GM21423 (cell line): ENCODE measurements around the gene B4GALNT3.

Source experiments
- ATAC-seq: cut with Tn5 transposase; IDR thresholded peaks from one replicate; pipeline ENCODE4 v1.9.1; 2021; ENCODE audit warnings: mild to moderate bottlenecking, moderate library complexity; ENCODE audit not compliant: unreplicated experiment

B4GALNT3 gene

GRCh38 chr12:466762-467161 lies 7.0 kb downstream of the B4GALNT3 start:
- no peak for ATAC-seq

DNA sequence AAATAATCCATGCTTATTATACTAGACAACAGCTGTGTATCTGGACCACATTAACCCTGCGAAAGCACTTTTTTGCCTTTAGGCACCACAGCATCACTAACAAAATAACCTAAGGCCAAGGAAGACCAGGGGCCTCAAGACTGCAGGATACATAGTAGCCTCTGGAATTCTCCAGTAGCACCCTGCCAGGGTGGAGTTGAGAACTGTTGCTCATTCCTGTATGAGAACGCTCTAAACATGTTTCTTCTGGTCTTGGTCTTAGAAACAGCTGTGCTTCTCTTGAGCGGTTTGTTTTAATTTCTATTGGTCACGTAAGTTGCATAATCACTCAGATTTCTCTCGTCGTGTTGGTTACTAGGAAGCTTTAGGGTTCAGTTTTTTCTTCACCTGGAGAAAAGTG lies 7.9 kb downstream of the B4GALNT3 start:
- ATAC-seq: no peak

DNA sequence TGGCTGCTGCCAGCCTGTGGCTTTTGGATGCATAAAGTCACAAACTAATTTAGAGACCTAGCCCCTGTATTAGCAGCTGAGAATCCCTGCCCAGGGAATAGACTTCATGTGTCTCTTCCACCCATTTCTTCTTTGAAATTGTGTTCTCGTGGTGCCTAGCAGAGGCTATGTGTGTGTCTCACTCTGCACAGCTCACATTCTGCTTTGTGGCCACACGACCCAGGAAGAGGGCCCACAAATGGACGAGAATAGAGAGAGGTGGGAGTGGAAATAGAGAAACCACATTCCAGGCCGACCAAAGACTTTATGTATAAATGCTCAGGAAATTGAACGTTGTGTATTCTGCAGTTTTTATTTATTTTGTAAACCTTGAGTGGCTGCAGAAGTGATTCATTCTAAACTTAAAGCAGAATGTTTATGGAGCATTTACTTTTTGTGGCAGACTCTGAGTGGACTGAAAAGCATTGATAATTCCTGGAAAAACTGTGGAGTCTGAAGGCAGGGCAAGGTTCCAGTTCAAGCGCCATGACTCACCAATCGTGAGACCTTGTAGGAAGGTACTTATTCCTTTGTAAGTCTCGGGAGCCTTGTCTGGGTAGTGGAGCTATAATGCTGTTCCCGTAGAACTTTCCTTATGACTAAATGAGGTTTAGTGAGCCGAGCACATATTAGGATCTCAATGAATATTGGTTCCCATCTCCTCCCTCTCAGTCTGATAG lies 9.1 kb downstream of the B4GALNT3 start:
- ATAC-seq: no peak

GRCh38 chr12:470133-470532 lies 10.4 kb downstream of the B4GALNT3 start:
- no peak for ATAC-seq

DNA sequence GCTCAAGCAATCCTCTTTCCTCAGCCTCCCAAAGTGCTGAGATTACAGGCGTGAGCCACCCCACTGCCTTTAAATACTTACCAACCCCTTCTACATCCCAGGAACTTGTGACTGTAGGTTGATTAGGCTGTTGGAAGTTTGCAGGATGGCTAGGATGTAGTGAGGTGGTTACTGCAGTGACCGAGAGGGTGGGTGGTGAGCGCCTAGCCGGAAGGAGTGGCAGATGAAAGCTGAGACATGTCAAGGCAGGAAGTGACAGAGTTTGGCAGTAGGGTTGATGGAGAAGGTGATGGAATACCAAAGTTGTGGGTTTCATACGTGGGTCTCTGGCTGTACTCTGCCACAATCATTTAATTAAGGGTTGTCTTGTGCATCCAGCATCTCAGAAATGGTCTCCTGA lies 13.5 kb downstream of the B4GALNT3 start:
- ATAC-seq: no peak

DNA sequence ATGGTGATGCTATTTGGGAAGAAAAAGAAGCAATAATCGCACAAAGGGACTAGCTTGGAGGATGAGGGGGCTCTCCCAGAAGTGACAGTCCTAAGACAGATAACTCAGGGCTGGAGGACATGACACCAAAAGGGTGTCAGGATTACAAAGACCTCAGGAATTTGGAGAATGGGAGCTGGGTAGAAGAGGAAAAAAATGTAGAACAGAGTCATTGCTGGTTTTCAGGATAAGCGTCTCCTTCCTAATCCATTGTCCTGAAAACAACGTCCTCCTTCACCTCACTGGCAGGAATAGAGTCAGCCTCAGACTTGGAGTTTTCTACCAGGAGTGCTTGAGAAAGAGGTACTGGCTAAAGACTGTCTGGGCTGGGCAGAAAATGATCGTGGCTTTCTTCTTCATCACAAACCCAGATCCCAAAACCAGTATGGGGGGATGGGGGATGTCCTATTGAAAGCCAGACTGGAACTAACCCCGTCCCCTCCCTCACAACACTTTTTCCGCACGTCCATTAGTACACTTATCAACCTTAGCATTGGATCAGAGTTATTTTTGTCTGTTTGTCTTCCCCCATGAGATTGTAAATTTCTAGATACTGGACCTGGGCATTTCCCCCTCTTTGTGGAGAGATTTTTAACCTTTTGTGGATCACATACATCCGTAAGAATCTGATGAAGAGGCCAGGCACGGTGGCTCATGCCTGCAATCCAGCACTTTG lies 14.3 kb downstream of the B4GALNT3 start:
- no peak for ATAC-seq

DNA sequence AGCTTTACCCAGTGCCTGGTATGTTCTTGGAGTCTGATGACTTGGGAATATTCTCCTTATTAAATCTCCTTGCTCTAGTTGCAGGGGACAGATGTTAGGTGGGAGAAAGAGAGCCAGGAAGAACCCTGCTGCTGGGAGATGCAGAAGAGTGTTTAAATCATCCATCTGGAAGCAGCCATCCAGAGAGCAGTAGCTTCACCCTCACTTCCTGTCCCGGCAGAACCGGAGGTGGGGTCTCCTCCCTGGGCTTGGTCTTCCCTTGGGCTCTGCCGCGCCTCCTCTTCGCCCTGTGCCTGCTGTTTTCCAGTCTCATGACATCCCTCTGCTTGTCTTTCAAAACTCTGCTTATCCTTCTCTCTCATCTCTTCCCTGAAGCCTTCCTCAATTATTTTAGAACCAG lies 15.5 kb downstream of the B4GALNT3 start:
- no peak for ATAC-seq

- no peak for ATAC-seq
Measured at GRCh38 chr12:479161-479560, 19.4 kb downstream of the B4GALNT3 start.

GRCh38 chr12:480831-481816 lies 21.4 kb downstream of the B4GALNT3 start:
- no peak for ATAC-seq

GRCh38 chr12:482061-482460 lies 22.3 kb downstream of the B4GALNT3 start:
- ATAC-seq: no peak

GRCh38 chr12:484096-484495 lies 24.4 kb downstream of the B4GALNT3 start:
- ATAC-seq: no peak

DNA sequence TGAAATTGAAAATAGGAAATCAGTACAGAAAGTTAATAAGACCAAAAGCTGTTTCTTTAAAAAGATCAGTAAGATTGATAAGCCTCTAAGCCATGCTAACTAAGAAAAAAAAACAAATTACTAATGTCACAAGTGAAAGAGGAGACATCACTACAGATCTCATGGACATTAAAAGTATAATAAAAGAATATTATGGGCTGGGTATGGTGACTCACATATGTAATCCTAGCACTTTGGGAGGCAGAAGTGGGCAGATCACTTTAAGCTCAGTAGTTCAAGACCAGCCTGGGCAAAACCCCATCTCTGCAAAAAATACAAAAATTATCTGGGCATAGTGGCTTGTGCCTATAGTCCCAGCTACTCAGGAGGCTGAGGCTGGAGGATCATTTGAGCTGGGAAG lies 30.5 kb downstream of the B4GALNT3 start:
- ATAC-seq: no peak

GRCh38 chr12:495466-495865 lies 35.7 kb downstream of the B4GALNT3 start:
- ATAC-seq: no peak

- ATAC-seq: no peak
Measured at GRCh38 chr12:496736-497135, 37.0 kb downstream of the B4GALNT3 start.

- ATAC-seq: no peak
Measured at GRCh38 chr12:497501-498160, 37.9 kb downstream of the B4GALNT3 start.

- no peak for ATAC-seq
Measured at GRCh38 chr12:499837-500458, 40.2 kb downstream of the B4GALNT3 start.

DNA sequence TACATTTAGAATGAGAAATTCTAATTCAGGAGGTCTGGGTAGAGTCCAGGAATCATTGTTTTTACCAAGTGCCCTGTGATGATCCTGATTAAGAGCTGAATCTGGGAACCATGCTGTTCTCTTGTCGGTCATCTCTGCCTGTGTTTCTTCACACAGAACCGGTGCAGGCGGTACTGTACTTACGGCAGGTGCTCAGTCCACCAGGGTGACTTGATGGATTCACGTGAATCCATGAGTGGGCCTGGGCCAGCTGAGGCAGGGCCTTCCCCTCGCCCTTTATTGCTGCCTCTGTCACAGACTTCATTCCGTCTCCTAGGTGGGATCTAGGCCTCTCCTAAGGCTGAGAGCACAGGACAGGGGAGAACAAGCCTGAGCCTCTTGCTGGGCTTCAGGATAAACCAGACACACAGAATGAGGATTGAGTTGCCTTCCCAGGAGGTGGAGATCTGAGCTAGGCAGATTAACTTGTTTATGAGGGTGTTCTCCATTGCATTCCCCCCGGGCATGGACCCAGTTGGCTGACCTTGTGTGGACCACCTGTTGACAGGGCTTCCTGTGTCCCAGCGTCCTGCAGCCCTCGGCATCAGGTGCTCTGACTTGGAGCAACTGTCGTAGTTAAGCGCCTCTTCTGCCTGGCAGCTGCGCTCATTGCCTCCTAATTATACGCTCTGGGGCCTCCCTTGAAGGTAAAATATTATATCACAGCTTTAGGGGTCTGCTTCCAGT lies 42.1 kb downstream of the B4GALNT3 start:
- no peak for ATAC-seq

DNA sequence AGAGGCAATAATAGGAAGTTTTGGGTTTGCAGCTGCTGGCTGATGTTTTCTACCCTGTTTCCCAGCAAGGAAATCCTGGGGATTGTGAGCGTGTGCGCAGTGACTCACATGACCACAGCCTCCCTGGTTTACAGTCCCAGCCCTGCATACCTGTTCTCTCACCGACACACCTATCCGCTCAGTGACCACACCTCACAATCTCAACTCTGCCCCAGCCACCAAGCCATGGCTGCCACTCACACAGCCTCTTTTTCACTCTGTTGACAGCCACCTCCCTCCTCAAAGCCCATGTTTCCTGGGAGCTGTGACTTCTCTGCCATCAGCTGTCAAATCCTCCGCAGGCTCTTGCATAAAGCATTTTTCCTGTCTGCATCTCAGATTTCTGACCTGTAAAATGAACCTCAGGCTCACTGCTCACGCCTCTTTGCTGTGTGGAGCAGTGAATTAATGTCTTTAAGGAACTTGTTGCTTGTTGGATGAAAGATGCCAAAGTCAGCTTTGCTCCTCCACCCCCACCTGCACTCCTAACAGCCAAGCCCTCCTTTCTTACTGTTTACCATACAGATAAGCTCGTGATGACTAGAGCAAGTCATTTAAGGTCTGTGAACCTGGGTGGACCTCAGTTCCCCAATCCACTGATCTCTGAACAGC lies 43.5 kb downstream of the B4GALNT3 start:
- ATAC-seq: no peak

- no peak for ATAC-seq
Measured at GRCh38 chr12:505221-505620, 45.5 kb downstream of the B4GALNT3 start.
